ENCODE measurements around the gene MAP3K7CL. TPM values are rescaled to one million over a fixed set of nuclear protein-coding genes. Genes with fewer than 3 reads are reported as not detected.

Gene MAP3K7CL
- total RNA-seq, 4 donors from 2014 or later: 6.8 to 10.4 (median 8.8) TPM

DNA sequence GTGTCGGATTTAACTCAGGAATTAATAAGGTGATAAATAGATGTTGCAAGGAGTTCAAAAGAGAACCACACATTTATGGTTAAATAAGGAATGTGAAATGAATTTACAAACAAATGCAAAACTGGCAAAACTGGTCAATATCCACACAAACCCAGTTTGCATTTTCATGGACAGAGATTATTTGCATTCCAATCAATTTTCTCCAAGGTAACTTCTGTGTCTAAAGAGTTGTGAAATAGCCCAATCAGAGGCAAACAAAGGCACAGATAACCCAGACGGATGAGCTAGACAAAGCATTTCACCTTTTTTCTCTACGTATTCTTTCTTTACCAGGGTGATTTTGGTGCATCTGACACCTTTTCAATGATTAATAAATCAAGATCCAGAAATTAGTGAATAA lies 63.9 kb downstream of the MAP3K7CL start:
- Histone ChIP-seq H3K9me3 (no peaks in the 10 kb centered on the region), H3K27ac (no peak overlapping the region), H3K27me3 (no peaks in the 10 kb centered on the region), H3K36me3 (no peaks in the 10 kb centered on the region), H3K4me1 (peaks cover 21% of the 10 kb centered on the region), H3K4me3 (no peak overlapping the region)
- 85% methylated on average over 3 of the region's 3 CpGs for WGBS
- no peak for DNase-seq (ENCODE audit: low spot score in 2 of 2)
- no peak for TF ChIP-seq EP300 (IDR thresholded peaks at IDR 0.05)
- no peak for TF ChIP-seq POLR2AphosphoS5 (IDR thresholded peaks at IDR 0.05)
- no peak for TF ChIP-seq POLR2A (IDR thresholded peaks at IDR 0.05)
- TF ChIP-seq, protein P1, sequence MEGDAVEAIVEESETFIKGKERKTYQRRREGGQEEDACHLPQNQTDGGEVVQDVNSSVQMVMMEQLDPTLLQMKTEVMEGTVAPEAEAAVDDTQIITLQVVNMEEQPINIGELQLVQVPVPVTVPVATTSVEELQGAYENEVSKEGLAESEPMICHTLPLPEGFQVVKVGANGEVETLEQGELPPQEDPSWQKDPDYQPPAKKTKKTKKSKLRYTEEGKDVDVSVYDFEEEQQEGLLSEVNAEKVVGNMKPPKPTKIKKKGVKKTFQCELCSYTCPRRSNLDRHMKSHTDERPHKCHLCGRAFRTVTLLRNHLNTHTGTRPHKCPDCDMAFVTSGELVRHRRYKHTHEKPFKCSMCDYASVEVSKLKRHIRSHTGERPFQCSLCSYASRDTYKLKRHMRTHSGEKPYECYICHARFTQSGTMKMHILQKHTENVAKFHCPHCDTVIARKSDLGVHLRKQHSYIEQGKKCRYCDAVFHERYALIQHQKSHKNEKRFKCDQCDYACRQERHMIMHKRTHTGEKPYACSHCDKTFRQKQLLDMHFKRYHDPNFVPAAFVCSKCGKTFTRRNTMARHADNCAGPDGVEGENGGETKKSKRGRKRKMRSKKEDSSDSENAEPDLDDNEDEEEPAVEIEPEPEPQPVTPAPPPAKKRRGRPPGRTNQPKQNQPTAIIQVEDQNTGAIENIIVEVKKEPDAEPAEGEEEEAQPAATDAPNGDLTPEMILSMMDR (IDR thresholded peaks at IDR 0.05): no peak

DNA sequence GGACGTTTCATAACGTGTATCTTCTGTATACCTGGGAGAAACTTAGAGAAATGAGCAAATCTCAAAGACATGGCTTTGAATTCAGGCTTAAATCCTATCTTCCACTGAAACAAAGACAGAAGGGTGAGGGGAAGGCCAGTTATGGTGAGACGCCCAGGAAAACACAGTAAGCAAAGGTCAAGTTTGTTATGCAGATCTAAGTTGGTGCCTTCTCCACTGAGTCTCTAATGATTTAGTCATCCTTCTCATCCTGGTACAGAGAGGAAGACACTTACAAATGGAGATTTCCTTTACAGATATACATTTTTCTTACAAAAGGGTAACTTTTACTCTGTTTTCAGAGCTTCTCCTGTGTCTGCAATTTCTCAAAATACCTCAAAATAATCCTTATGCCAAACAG lies 64.4 kb downstream of the MAP3K7CL start:
- 79% methylated on average over 3 of the region's 3 CpGs for WGBS
- Histone ChIP-seq H3K27ac (no peak overlapping the region), H3K36me3 (no peaks in the 10 kb centered on the region), H3K27me3 (no peaks in the 10 kb centered on the region), H3K4me3 (no peak overlapping the region), H3K4me1 (peaks cover 21% of the 10 kb centered on the region), H3K9me3 (no peaks in the 10 kb centered on the region)
- no peak for DNase-seq (ENCODE audit: low spot score in 2 of 2)
- TF ChIP-seq, protein P1 (IDR thresholded peaks at IDR 0.05): no peak
- TF ChIP-seq POLR2AphosphoS5 (IDR thresholded peaks at IDR 0.05): no peak
- no peak for TF ChIP-seq POLR2A (IDR thresholded peaks at IDR 0.05)
- TF ChIP-seq EP300 (IDR thresholded peaks at IDR 0.05): no peak

DNA sequence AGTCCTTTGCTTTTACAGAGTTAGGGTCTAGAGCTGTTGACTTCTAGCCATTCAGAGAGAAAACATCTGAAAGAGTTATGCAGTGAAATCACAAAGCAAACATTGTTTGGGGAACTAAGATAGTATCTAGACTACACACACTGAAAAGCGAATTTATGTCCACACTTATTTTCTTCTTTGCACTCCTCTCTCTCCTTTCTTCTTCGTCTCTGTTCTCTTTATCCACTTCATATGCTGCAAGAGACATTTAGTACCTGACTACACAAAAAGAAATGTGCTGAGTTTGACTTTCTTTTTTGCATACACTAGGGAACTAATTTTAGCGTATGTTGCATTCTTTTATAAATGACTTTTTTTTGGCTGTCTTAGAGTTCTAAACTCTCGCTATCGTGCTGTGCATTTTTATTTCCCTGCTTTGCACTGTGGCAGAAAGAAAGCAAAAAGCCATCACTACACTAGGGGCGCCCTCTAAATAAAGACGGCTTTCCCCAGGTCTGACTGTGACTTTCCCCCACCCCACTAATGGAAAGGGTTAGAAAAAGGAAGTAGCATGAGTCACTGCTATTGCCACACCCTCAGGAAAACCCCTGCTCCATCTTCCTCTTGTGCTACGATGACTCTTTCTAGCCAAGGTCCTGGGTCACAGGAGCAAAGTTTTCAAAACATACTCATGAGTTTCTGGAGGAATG lies 65.7 kb downstream of the MAP3K7CL start:
- peaks cover 21% of the 10 kb centered on the region for H3K4me1 ChIP-seq
- peak in 1 of 2 donors; percentile 78 for DNase-seq (ENCODE audit: low spot score in 2 of 2)
- TF ChIP-seq POLR2A (IDR thresholded peaks at IDR 0.05): no peak
- no peak for TF ChIP-seq EP300 (IDR thresholded peaks at IDR 0.05)
- TF ChIP-seq, protein P1 (IDR thresholded peaks at IDR 0.05): peak; percentile 3 to 16
- TF ChIP-seq POLR2AphosphoS5 (IDR thresholded peaks at IDR 0.05): peak in 1 of 3 donors; percentile 16
- 9% methylated on average over 8 of the region's 8 CpGs for whole genome bisulfite sequencing
- no peaks in the 10 kb centered on the region for H3K9me3 ChIP-seq
- H3K4me3 ChIP-seq: peak overlapping the region; percentile 12
- no peaks in the 10 kb centered on the region for H3K36me3 ChIP-seq
- no peaks in the 10 kb centered on the region for H3K27me3 ChIP-seq
- H3K27ac ChIP-seq: peak overlapping the region; percentile 18

DNA sequence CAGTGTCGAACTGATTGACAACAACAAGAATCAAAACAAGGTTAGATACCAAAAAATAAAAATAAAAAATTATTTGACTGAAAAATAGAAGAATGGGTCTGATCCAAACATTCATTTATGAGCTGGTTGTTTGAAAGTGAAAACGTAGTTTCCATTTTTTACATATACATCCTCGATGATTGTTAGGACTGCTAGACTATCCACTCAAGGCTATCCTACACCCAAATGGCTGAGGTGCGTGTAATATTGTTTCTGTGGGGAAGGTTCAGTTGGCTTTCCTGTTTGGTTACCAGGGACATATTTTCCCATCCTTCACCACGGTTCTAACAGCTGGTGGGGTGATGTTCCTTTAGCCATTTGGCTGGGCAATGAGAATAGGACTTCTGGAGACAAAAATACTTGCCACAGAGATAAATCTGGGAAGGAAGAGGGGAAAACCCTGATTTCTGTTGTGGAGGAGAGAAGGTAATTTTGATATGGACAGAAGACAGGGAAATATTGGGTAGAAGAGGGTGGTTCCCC lies 66.3 kb downstream of the MAP3K7CL start:
- DNase-seq (ENCODE audit: low spot score in 2 of 2): no peak
- WGBS: 49% methylated on average over 5 of the region's 5 CpGs

DNA sequence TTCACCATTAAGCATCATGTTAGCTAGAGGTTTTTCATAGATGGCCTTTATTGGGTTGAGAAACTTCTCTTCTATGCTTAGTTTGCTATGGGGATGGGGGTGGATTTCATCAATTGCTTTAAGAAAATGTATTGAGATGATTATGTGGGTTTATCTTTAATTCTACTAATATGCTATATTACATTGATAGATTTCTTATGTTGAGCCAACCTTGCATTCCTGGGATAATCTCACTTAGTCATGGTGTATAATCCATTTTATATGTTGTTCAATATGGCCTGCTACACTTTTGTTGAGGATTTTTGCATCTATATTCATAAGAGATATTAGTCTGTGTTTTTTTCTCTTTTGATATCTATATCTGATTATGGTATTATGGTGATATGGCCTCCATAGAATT lies 70.7 kb downstream of the MAP3K7CL start:
- DNase-seq (ENCODE audit: low spot score in 2 of 2): no peak
- Histone ChIP-seq H3K36me3 (no peaks in the 10 kb centered on the region), H3K27me3 (no peaks in the 10 kb centered on the region), H3K4me1 (peaks cover 3% of the 10 kb centered on the region), H3K27ac (no peak overlapping the region), H3K9me3 (no peaks in the 10 kb centered on the region), H3K4me3 (no peak overlapping the region)
- TF ChIP-seq POLR2A (IDR thresholded peaks at IDR 0.05): no peak
- TF ChIP-seq, protein P1 (IDR thresholded peaks at IDR 0.05): no peak
- no peak for TF ChIP-seq EP300 (IDR thresholded peaks at IDR 0.05)
- TF ChIP-seq POLR2AphosphoS5 (IDR thresholded peaks at IDR 0.05): no peak

More for the DNA sequence above, 66.3 kb downstream of the MAP3K7CL start:
- Histone ChIP-seq H3K4me1 (peaks cover 21% of the 10 kb centered on the region), H3K27me3 (no peaks in the 10 kb centered on the region), H3K9me3 (no peaks in the 10 kb centered on the region), H3K4me3 (no peak overlapping the region), H3K27ac (no peak overlapping the region), H3K36me3 (no peaks in the 10 kb centered on the region)
- TF ChIP-seq POLR2AphosphoS5 (IDR thresholded peaks at IDR 0.05) (no peak), POLR2A (IDR thresholded peaks at IDR 0.05) (no peak), EP300 (IDR thresholded peaks at IDR 0.05) (no peak)
- TF ChIP-seq, protein P1 (IDR thresholded peaks at IDR 0.05): no peak
